CD4-positive, alpha-beta T cell treated with Interferon gamma for 1 hour (primary cell): Measurements from ENCODE around the gene CHST12.
"Not testable (repeated sequence)": the region's sequence is repeated elsewhere in the genome, so short reads cannot be mapped to it uniquely, and the experiment has no call there.

Experiments used
- DNase-seq: peaks from one replicate; pipeline ENCODE4 v3.0.0-alpha.2; 2020

The CHST12 gene

DNA sequence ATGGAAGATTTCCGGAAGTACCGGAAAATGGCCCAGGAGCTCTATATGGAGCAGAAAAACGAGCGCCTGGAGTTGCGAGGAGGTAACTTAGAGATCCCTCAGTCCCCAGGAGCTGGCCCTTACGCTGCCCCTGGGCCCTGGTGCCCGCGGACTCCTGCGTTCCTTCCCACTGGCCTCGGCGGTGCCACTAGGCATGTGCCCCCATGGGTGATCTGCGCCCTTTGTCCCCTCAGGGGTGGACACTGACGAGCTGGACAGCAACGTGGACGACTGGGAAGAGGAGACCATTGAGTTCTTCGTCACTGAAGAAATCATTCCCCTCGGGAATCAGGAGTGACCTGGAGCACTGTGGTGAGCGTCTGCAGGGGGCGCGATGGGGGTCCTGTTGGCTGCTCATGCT lies 24.2 kb upstream of the CHST12 start:
- DNase-seq, result no peak

DNA sequence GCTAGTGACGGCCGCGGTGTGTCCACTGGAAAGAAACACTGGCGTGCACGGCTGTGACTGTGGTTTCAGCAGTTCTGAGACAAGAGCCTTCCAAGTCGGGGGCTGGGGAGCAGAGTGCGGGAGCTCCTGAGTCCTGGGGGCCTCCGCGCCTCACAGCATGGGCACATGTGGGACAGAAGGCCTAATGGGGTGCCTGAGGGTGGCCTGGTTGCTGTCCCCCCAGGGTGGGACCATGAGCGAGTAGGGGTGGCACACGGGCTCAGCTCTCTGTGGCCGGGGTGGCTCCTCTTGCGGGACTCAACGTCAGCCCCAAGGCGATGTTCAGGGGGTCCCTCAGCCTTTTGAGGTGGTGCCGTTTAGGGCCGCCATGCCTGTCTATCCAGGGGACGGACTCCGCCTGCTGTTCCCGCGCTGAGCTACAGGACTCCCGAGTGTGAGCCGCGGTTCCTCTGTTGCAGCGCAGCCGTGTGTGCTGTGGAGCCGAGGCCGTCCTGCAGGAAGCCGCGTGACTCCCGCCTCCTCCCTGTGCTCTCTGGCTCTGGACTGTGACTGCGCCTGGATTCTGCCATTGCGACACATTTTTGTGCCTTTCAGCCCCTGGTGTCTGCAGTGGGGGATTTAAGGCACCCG lies 23.5 kb upstream of the CHST12 start:
- no peak for DNase-seq

DNA sequence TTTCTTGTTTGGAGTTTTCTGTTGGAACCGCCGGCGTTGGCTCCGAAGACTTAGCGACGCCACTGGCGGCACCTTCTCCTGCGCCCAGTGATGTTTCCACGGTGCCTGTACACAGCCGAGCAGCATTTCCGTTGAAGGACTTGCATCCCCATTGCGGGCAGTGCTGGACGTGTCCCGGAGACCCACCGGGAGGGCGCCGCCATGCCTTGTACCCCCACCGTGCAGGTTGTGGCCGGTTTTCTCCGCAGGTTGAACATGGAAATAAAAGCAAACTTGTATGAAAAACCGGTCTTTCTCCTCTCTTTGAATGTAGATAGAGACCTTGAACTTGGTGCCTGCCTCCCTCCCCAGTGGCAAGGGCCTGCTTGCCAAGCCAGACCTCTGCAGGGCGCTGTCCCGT lies 22.9 kb upstream of the CHST12 start:
- no peak for DNase-seq

GRCh38 chr7:2381227-2381626 lies 22.2 kb upstream of the CHST12 start:
- DNase-seq, result no peak

GRCh38 chr7:2381881-2382509 lies 21.4 kb upstream of the CHST12 start:
- no peak for DNase-seq

GRCh38 chr7:2383543-2384274 lies 19.7 kb upstream of the CHST12 start:
- no peak for DNase-seq

GRCh38 chr7:2384354-2385243 lies 18.8 kb upstream of the CHST12 start:
- DNase-seq, result no peak

- not testable (repeated sequence) for DNase-seq
Measured at GRCh38 chr7:2386122-2386521, 17.3 kb upstream of the CHST12 start.

DNA sequence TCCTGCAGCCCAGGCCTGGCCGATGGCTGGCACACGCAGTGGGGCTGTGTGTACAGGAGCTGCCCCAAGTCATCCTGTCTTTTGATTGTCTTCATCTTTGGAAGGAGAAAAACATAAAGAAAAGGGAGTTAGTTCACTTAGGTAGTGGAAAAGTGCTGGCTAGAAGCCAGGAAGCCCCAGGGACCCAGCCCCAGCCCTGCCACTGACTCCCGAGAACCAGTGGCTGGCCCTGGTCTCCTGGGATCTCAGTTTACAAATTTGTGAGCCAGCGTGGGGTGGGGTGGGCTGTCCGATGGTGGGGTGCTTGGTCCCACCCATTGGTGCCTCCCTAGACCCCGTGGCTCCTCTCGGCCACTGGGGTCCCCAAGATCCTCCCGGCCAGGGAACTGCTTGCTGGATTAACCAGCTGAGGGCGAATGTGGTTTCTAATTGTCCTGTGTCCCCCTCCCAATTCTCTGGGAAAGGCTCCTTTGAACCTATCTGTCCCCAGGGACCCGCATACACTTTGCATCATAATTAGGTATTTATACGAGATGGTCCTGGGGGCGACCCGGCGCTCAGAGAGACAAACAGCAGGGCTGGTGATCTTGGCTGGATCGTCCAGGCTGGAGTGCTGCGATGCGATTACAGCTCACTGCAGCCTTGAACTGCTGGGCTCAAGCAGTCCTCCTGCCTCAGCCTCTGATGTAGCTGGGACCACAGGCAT lies 16.3 kb upstream of the CHST12 start:
- DNase-seq, result no peak

GRCh38 chr7:2387897-2388636 lies 15.3 kb upstream of the CHST12 start:
- DNase-seq, result no peak

DNA sequence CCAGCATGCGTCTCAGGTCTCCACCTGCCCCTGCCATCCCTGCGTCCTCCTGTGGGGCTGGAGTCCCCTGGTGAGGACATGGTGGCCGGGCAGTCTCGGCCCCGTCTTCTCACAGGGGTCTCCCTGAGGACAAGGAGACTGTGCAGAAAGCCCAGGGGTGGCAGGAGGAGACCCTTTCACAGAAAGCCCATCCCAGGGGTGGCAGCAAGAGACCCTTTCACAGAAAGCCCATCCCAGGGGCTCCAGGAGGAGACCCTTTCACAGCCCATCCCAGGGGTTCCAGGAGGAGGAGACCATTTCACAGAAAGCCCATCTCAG lies 14.8 kb upstream of the CHST12 start:
- no peak for DNase-seq

DNA sequence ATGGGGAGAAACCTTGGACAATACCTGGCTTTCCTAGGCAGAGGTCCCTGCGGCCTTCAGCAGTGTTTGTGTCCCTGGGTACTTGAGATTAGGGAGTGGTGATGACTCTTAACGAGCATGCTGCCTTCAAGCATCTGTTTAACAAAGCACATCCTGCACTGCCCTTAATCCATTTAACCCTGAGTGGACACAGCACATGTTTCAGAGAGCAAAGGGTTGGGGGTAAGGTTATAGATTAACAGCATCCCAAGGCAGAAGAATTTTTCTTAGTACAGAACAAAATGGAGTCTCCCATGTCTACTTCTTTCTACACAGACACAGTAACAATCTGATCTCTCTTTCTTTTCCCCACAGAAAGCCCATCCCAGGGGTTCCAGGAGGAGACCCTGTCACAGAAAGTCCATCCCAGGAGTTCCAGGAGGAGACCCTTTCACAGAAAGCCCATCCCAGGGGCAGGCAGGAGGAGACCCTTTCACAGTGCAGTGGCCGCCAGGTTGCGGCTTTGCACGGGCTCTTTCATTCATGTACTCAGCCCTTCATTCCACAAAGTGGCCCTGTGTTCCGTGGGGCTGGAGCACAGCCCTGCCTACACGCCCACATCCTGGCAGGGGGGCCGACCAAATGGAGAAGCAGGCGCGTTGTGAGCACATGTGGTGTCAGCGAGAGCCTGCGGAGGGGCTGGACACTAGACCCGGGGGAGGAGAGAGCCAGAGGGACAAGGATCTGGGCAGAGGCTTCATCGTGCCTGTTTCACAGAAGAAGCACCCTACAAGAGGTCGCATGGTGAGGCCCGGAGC lies 13.2 kb upstream of the CHST12 start:
- DNase-seq, result not testable (repeated sequence)

DNA sequence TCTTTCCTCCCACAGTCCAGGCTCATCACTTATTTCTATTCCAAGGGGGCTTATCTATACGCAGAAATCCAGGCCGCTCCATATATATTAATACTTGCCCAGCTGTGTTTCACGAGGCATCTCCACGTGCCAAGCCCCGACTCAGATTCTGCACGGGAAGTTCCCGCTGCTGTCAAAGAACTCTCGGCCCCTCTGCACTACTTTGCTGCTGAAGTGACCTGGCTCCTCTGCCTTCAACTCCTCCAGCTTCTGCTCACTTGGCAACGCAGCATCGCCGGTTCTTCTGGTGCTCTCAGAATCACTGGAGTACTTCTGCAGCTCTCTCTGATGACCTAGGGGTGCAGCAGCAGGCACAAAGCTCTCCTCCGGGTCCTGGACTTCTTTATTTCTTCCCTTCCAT lies 9.7 kb upstream of the CHST12 start:
- DNase-seq, result no peak

- DNase-seq, result no peak
Measured at GRCh38 chr7:2394566-2395082, 8.8 kb upstream of the CHST12 start.

DNA sequence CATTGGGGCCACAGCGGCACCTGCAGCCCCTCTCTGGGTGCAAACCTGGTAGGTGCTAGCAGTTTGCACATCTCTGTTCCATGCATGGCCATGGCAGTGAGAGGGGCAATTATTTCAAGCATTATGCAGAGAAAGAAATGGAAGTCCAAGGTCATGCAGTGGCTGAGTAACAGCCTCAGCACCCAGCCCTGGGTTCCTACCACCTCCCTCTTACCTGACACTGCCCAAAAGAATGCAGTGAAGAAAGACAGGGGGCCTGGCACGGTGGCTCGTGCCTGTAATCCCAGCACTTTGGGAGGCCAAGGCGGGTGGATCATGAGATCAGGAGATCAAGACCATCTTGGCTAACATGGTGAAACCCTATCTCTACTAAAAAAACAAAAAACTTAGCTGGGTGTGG lies 4.9 kb upstream of the CHST12 start:
- no peak for DNase-seq

GRCh38 chr7:2399848-2400587 lies 3.4 kb upstream of the CHST12 start:
- no peak for DNase-seq

- DNase-seq, result no peak
Measured at GRCh38 chr7:2402687-2403013, 761 bp upstream of the CHST12 start.

- no peak for DNase-seq
Measured at GRCh38 chr7:2403718-2404648, 572 bp downstream of the CHST12 start.

- DNase-seq, result no peak
Measured at GRCh38 chr7:2404714-2405119, 1.3 kb downstream of the CHST12 start.
